Measurements from ENCODE around the gene CDC123. TPM values are rescaled to one million over a fixed set of nuclear protein-coding genes. Genes with fewer than 3 reads are reported as not detected.

Gene CDC123
- polyA plus RNA-seq, 2 of the 4 experiments (the other 2 are of a cell fraction): 164 to 195 TPM

DNA sequence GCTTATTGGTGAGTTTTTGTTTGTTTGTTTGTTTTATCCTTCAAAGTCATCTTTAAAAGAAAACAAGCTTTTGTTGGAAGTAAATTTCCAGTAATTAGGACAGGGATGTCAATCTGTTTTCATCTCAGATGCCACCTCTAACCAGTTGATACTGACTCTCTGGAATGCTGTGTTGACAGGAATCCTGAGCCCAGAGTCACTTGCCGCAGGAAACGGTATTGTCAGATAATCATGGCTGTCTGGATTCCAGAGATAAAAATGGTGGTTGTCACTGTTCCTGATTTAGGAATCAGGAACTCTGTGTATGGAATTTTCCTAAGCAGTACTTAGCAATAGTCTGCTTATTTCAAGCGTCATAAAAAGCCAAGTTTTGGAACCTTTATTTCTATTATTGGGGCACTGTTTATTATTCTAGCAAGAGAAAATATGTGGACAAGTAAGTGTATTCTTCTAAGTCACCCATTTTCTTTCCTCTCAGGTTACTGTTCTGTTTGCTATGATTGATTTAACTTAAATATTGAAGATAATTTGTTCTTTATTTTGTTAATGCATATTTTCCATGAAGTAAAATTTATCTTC is 39.2 kb downstream of the CDC123 start (continued):
- TF ChIP-seq CBX2 (IDR thresholded peaks at IDR 0.05; ENCODE audit: borderline replicate concordance, low read depth) (no peak), SREBF2 (IDR thresholded peaks at IDR 0.05) (no peak)
- TF ChIP-seq, protein P1, sequence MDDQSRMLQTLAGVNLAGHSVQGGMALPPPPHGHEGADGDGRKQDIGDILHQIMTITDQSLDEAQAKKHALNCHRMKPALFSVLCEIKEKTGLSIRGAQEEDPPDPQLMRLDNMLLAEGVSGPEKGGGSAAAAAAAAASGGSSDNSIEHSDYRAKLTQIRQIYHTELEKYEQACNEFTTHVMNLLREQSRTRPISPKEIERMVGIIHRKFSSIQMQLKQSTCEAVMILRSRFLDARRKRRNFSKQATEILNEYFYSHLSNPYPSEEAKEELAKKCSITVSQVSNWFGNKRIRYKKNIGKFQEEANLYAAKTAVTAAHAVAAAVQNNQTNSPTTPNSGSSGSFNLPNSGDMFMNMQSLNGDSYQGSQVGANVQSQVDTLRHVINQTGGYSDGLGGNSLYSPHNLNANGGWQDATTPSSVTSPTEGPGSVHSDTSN (IDR thresholded peaks at IDR 0.05): no peak

DNA sequence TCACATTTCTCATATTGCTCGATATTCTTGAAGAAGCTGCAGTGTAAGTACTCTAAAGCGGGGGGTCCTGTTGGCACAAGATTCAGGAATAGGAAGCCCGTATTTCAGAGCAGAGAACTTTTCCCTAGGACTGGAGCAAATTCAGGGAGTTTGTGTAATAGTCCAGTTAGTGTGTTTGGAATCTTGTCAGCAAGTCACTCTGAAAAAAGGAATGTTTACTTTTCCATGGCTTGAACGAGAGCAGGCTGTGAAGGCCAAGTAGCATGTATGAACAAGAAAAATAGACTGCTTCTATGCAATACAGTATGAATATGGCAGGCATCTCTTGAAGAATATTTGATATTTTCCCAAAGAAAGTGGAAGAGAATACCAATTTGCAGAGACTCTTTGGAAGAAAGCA is 39.8 kb downstream of the CDC123 start:
- no peaks in the 10 kb centered on the region for H3K9me3 ChIP-seq
- FAIRE-seq: no peak
- ATAC-seq: no peak
- 91% methylated on average over 4 of the region's 4 CpGs for WGBS (ENCODE audit: missing lambda C conversion rate)
- no peaks in the 10 kb centered on the region; the same call in 2 of the 3 replicates for H3K4me1 ChIP-seq
- ChIA-PET CTCF (interaction anchor here (3.7 kb wide), 1 partner anchor 21 kb away, joined by 14 read pairs; no protein-coding TSS in a partner anchor), POLR2A (no interaction called here)
- no peak overlapping the region for H3K4me3 ChIP-seq
- TF ChIP-seq, protein P2, sequence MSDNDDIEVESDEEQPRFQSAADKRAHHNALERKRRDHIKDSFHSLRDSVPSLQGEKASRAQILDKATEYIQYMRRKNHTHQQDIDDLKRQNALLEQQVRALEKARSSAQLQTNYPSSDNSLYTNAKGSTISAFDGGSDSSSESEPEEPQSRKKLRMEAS (IDR thresholded peaks at IDR 0.05): no peak
- TF ChIP-seq CBX8 (IDR thresholded peaks at IDR 0.05): no peak
- H3K4me2 ChIP-seq: no peak overlapping the region
- DNase-seq (ENCODE audit: low read depth in 1 of 2, low spot score in 1 of 2): no peak
- H3K27ac ChIP-seq: no peak overlapping the region

DNA sequence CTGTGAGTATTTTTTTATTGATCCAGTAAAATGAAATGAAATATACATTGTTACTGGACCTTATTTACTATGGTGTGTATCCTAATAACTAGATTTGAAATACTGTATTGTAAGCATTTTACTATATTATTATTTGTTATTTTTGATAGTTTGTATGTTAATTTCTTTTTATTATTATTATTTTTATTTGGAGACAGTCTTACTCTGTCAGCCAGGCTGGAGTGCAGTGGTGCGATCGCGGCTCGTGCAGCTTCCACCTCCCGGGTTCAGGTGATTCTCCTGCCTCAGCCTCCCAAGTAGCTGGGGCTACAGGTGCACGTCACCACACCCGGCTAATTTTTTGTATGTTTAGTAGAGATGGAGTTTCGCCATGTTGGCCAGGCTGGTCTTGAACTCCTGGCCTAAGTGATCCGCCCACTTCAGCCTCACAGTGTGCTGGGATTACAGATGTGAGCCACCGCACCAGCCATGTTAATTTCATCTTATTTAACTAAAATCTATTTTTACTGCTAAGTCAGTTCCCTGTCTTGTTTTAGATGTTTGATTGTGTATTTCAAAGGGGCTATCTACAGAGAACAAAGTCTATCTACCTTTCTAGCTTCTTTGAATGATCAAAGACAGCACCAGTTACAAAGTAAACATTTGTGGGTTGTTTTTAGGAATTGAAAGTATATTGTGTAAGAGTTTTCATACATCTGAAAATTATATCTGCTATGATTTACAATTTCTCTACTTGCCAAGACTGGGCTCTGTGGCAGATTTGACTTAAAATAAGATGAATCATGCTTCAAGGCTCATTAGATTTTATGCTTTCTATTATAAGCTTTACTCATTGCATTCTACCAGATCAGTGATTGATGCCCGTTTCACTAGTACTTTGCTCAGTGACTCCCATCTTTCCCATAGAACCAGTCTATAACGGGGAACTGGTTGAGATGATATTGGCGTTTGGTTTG is 41.6 kb downstream of the CDC123 start:
- 95% methylated on average over 13 of the region's 13 CpGs for WGBS (ENCODE audit: missing lambda C conversion rate)
- CTCF ChIA-PET: interaction anchor here (0.7 to 3.7 kb wide), 3 partner anchors 19 to 881 kb away, joined by 3 to 14 read pairs (median 4); no protein-coding TSS in a partner anchor
- no peak for FAIRE-seq
- no peak overlapping the region for H3K27ac ChIP-seq
- ATAC-seq: no peak
- no peaks in the 10 kb centered on the region for H3K4me1 ChIP-seq
- TF ChIP-seq, protein P2 (IDR thresholded peaks at IDR 0.05): no peak
- no peak for TF ChIP-seq JUN (IDR thresholded peaks at IDR 0.05)
- no peak for TF ChIP-seq TP53 (CRISPR knock-in tag; IDR thresholded peaks at IDR 0.05)
- TF ChIP-seq CEBPB (IDR thresholded peaks at IDR 0.05): no peak
- no peak for TF ChIP-seq HOXB13 (CRISPR knock-in tag; IDR thresholded peaks at IDR 0.05; ENCODE audit: low read depth)
- TF ChIP-seq RNF2 (IDR thresholded peaks at IDR 0.05; ENCODE audit: borderline replicate concordance, low read depth): no peak
- TF ChIP-seq EP300 (IDR thresholded peaks at IDR 0.05): no peak
- TF ChIP-seq, protein P3, sequence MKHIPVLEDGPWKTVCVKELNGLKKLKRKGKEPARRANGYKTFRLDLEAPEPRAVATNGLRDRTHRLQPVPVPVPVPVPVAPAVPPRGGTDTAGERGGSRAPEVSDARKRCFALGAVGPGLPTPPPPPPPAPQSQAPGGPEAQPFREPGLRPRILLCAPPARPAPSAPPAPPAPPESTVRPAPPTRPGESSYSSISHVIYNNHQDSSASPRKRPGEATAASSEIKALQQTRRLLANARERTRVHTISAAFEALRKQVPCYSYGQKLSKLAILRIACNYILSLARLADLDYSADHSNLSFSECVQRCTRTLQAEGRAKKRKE (CRISPR knock-in tag; IDR thresholded peaks at IDR 0.05; ENCODE audit: low read depth): no peak
- TF ChIP-seq RFX5 (IDR thresholded peaks at IDR 0.05): no peak
- no peak for TF ChIP-seq NR3C1 (IDR thresholded peaks at IDR 0.05)
- TF ChIP-seq HOXA7 (CRISPR knock-in tag; IDR thresholded peaks at IDR 0.05): no peak
- no peak for TF ChIP-seq RARB (CRISPR knock-in tag; IDR thresholded peaks at IDR 0.05)
- no peak for TF ChIP-seq FOSB (CRISPR knock-in tag; IDR thresholded peaks at IDR 0.05)
- no peak for TF ChIP-seq NPAS2 (CRISPR knock-in tag; IDR thresholded peaks at IDR 0.05; ENCODE audit: borderline replicate concordance)
- no peak for DNase-seq (ENCODE audit: low read depth in 1 of 2, low spot score in 1 of 2)
- POLR2A ChIA-PET: no interaction called here
- no peaks in the 10 kb centered on the region for H3K9me3 ChIP-seq
- no peak overlapping the region for H3K4me2 ChIP-seq
- H3K4me3 ChIP-seq: no peak overlapping the region

DNA sequence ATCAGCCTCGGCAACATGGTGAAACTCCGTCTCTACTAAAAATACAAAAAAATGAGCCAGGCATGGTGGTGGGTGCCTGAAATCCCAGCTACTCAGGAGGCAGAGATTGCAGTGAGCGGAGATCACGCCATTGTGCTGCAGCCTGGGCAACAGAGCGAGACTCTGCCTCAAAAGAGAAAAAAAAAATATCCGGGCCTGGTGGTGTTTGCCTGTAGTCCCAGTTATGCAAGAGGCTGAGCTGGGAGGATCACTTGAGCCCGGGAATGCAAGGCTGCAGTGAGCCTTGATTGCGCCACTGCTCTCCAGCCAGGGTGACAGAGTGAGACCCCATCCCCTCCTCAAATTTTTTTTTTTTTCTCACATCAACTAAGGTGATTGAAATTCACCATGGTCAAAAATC is 42.8 kb downstream of the CDC123 start:
- WGBS (ENCODE audit: missing lambda C conversion rate): 80% methylated on average over 8 of the region's 8 CpGs
- FAIRE-seq: no peak
- CTCF ChIA-PET: interaction anchor here (0.6 to 3.7 kb wide), 2 partner anchors 24 to 542 kb away, joined by 4 to 14 read pairs; no protein-coding TSS in a partner anchor

More for the DNA sequence above, 42.8 kb downstream of the CDC123 start:
- Histone ChIP-seq H3K27ac (no peak overlapping the region), H3K4me3 (no peak overlapping the region), H3K9me3 (no peaks in the 10 kb centered on the region), H3K4me2 (no peak overlapping the region), H3K4me1 (no peaks in the 10 kb centered on the region)
- TF ChIP-seq JUN (IDR thresholded peaks at IDR 0.05) (no peak), RAD21 (conservative IDR thresholded peaks at IDR 0.05 in 1 of 2, IDR thresholded peaks at IDR 0.05 in 1 of 2) (no peak), NPAS2 (CRISPR knock-in tag; IDR thresholded peaks at IDR 0.05; ENCODE audit: borderline replicate concordance) (no peak), CEBPB (IDR thresholded peaks at IDR 0.05) (no peak)
- TF ChIP-seq, protein P3 (CRISPR knock-in tag; IDR thresholded peaks at IDR 0.05; ENCODE audit: low read depth): no peak
- POLR2A ChIA-PET: no interaction called here
- DNase-seq (ENCODE audit: low read depth in 1 of 2, low spot score in 1 of 2) (no peak), ATAC-seq (no peak)
